GM12875 (cell line): ENCODE data around the gene MAP2K2.

Source experiments
- H3K4me3 ChIP-seq: one replicate; pipeline ENCODE4 v1.5.1; 2011; ENCODE audit warnings: low read depth, low read length, control low read depth
- CTCF ChIP-seq: IDR thresholded peaks from 2 replicates; pipeline ENCODE4 v1.5.1; 2011; ENCODE audit warnings: low read depth, mild to moderate bottlenecking, control low read depth, inconsistent platforms, low read length, moderate library complexity, borderline replicate concordance; ENCODE audit not compliant: insufficient read depth

MAP2K2 gene

DNA sequence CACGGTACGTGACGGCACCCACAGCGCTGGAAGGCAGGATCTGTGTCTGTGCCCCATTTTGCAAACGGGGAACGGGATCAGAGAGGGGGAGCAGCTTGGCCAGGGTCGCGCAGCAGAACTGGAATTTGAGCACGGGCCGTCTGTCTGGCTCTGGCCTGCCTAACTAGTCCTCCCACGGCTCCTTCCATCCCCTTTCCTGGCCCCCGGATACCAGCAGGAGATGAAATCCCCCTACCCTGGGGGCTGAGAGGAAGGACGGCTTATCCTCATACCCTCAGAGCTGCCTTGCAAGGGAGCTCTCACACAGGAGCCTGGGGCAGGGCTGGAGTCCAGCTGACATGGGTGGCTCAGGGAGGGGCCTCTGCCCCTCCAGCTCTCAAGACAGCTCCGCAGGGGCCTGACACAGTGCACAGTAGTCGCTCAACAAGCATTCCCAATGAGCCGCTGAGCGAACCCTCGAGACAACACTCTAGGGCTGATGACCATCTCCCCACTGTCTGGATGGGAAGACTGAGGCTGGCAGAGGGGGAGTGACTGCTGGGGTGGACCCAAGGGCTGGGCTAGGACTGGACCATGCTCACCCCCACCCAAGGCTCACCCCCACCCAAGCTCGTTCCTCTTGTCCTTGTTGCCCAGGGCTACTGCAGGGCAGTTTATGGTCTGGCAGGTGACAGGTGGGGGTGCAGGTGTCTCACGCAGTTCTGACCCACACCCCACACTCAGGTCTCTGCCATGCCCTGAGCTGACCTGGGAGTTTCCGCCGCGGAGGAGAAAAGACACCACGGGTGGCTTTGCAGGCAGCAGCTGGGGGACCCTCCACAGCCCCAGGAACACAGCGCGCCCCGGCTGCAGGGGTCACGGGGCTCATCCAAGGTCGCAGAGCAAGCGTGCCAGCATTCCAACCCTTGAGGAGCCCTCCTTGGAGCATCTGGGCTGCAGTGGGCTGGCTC, 61.2 kb downstream of the MAP2K2 start:
- no peak overlapping the region for H3K4me3 ChIP-seq

DNA sequence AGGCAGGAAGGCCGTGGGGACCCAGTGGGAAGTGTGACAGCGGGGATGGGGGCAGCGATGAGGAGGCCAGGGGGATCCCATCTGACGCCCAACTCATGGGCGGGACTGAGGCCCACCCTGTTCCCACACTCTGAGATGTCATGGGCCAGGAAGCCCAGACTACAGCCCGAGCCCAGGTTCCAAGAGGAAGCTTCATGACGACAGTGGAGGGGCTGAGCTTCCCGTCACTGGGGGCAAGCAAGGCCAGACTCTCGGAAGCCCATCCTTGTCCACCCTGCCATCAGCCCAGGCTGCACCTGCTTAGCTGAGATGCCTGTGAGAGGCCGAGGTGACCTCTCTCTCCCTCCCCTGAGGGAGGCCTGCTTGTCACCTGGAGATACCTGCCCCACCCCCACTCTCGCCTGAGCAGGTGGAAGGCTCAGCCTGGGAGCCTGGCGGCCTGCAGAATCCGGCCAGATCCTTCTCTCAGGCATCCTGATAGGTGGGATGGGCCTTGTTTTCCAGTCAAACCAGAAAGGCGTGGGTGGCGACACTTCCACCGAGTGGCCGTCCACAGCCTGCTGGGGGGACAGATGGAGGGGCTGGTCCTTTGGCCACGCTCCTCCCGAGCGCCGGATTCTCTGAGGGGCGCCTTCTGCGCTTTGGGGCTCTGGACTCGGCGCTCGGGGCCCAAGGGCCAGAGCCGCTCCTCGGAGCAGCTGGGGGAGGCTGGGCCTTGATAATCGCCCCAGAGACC, 62.1 kb downstream of the MAP2K2 start:
- TF ChIP-seq CTCF = no peak
- H3K4me3 ChIP-seq = peak overlapping the region; percentile 6

More for the DNA sequence above, 61.2 kb downstream of the MAP2K2 start:
- no peak for TF ChIP-seq CTCF

DNA sequence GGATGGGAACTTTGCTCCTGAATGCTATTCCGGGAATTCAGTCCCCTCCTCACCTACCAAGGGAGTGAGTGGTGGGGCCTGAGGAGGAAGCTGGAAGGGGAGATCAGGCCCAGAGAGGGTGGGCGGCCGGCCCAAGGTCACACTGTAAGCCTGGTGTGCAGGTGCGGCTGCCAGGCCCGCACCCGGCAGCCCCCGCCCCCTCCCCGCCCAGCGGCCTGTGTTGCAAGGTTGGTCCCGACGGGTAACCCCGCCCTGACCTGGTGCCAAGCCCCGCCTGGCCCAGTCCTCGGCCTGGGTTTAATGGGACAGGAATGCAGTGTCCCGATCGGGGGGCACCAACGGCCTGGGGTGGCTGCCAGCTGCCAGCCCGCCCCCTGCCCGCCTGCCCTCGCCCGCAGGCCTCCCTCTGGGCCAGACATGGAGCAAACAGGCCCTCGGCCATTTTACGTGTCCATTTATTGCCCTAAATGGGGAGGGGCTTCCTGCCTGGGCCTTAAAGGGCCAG, 62.7 kb downstream of the MAP2K2 start:
- no peak for TF ChIP-seq CTCF
- H3K4me3 ChIP-seq = no peak overlapping the region

DNA sequence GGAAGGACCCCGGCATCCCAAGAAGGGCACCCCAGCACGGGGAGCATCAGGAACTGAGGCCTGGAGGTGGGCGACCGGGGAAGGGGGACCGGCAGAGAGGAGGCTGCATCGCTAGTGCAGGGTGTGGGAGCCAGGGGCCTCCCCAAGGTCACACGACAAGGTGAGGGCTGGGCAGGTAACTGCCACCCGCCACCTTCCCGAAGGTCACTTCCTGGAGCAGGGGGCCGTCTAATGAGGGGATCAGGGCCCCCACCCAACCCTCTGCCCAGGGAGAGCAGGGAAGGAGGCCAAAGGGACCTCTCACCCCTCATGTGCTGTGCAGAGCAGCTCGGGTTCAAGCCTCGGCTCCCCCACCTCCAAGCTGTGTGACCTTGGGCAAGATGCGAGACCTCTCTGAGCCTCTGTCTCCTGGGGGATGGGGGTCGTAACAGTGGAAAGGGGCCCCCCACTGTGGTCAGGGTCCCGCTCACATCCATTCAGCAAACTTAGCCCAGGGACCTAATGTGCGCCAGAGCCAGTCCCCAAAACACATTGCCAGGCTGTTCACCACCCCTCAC, 63.2 kb downstream of the MAP2K2 start:
- H3K4me3 ChIP-seq = no peak overlapping the region
- TF ChIP-seq CTCF = no peak

- TF ChIP-seq CTCF = no peak
- H3K4me3 ChIP-seq = peak overlapping the region; percentile 35
Measured at GRCh38 chr19:4059891-4060620, 63.9 kb downstream of the MAP2K2 start.

DNA sequence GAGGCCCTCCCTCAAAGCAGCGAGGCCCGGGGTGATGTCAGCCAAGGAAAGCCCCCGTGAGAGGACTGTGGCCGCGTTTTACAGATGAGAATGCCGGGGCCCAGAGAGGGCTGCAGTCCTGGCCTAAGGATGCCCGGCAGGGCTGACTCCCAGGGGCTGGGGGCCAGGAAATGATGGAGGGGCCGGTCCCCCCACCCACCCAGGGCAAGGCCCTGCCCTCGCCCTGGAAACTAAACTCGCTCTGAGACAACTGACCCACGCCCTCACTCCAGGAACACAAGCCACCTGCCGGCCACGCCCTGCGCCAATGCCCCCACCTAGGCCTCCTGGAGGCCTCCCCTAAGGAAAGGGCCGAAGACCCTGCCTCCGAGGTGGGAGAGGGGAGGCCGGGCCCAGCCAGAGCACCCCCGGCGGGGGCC, 64.5 kb downstream of the MAP2K2 start:
- peak overlapping the region; percentile 35 for H3K4me3 ChIP-seq
- no peak for TF ChIP-seq CTCF
